ENCODE data around the gene CIPC. TPM values are rescaled to one million over a fixed set of nuclear protein-coding genes. Genes with fewer than 3 reads are reported as not detected.

Gene CIPC
- total and polyA plus RNA-seq, 9 donors, result 7.0 to 32.4 (median 21.4) TPM

DNA sequence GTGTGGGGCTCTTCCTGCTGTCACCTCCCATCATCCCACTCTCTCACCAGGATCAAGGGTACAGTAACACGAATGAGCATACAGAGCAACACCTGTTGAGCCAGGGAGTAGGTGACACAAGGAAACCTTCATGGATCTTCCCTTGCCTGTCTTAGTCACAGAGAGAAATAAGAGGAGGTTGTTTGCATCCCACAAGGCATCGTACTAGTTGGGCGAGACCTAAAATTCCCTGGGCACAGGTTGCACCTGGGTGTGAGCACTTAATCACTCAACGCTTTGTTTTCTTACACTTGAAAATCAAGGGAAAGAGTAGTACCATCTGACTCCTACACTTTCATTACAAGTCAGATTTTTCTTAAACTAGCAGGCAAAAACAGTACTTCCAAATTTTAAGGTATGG lies 16.6 kb downstream of the CIPC start:
- intact Hi-C loops (cut with DNase I), result no loop called here
- no peak for DNase-seq
- Histone ChIP-seq H3K4me1 (ENCODE audit: insufficient read depth) (peaks cover 3% of the 10 kb centered on the region), H3K27ac (no peak overlapping the region), H3K36me3 (no peaks in the 10 kb centered on the region), H3K4me3 (no peak overlapping the region), H3K9me3 (no peaks in the 10 kb centered on the region), H3K27me3 (no peaks in the 10 kb centered on the region)
- TF ChIP-seq, protein P1, sequence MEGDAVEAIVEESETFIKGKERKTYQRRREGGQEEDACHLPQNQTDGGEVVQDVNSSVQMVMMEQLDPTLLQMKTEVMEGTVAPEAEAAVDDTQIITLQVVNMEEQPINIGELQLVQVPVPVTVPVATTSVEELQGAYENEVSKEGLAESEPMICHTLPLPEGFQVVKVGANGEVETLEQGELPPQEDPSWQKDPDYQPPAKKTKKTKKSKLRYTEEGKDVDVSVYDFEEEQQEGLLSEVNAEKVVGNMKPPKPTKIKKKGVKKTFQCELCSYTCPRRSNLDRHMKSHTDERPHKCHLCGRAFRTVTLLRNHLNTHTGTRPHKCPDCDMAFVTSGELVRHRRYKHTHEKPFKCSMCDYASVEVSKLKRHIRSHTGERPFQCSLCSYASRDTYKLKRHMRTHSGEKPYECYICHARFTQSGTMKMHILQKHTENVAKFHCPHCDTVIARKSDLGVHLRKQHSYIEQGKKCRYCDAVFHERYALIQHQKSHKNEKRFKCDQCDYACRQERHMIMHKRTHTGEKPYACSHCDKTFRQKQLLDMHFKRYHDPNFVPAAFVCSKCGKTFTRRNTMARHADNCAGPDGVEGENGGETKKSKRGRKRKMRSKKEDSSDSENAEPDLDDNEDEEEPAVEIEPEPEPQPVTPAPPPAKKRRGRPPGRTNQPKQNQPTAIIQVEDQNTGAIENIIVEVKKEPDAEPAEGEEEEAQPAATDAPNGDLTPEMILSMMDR (IDR thresholded peaks at IDR 0.05), result no peak
- TF ChIP-seq EP300 (IDR thresholded peaks at IDR 0.05) (no peak), POLR2A (IDR thresholded peaks at IDR 0.05) (no peak)
- 94 to 98% (median 96%) methylated on average over 4 of the region's 4 CpGs for WGBS, 3 donors

- Histone ChIP-seq H3K9me3 (no peaks in the 10 kb centered on the region), H3K4me3 (no peak overlapping the region), H3K36me3 (no peaks in the 10 kb centered on the region), H3K4me1 (ENCODE audit: insufficient read depth) (peaks cover 3% of the 10 kb centered on the region), H3K27ac (no peak overlapping the region), H3K27me3 (no peaks in the 10 kb centered on the region)
- no peak for DNase-seq
- no peak for TF ChIP-seq POLR2A (IDR thresholded peaks at IDR 0.05)
- TF ChIP-seq, protein P1 (IDR thresholded peaks at IDR 0.05), result no peak
- TF ChIP-seq EP300 (IDR thresholded peaks at IDR 0.05), result no peak
- 91 to 95% (median 91%) methylated on average over 2 of the region's 2 CpGs for WGBS, 3 donors
- intact Hi-C loops (cut with DNase I), result no loop called here
Measured at GRCh38 chr14:77116172-77116817, 18.2 kb downstream of the CIPC start.

GRCh38 chr14:77119851-77120250 lies 21.8 kb downstream of the CIPC start:
- Histone ChIP-seq H3K4me3 (no peak overlapping the region), H3K9me3 (no peaks in the 10 kb centered on the region), H3K4me1 (ENCODE audit: insufficient read depth) (no peaks in the 10 kb centered on the region), H3K36me3 (no peaks in the 10 kb centered on the region), H3K27me3 (no peaks in the 10 kb centered on the region), H3K27ac (no peak overlapping the region)
- TF ChIP-seq, protein P1 (IDR thresholded peaks at IDR 0.05), result no peak
- TF ChIP-seq EP300 (IDR thresholded peaks at IDR 0.05) (no peak), POLR2A (IDR thresholded peaks at IDR 0.05) (no peak)
- intact Hi-C loops (cut with DNase I), result no loop called here
- no peak for DNase-seq
- 92 to 95% (median 94%) methylated on average over 7 of the region's 7 CpGs for WGBS, 3 donors

GRCh38 chr14:77120771-77121743 lies 23.0 kb downstream of the CIPC start:
- WGBS, 3 donors, result 44 to 50% (median 50%) methylated on average over 9 of the region's 9 CpGs
- Histone ChIP-seq H3K4me1 (ENCODE audit: insufficient read depth) (no peaks in the 10 kb centered on the region), H3K4me3 (no peak overlapping the region), H3K9me3 (no peaks in the 10 kb centered on the region), H3K27ac (peak overlapping the region in 1 of 2 donors; percentile 26), H3K36me3 (no peaks in the 10 kb centered on the region), H3K27me3 (no peaks in the 10 kb centered on the region)
- TF ChIP-seq EP300 (IDR thresholded peaks at IDR 0.05) (no peak), POLR2A (IDR thresholded peaks at IDR 0.05) (no peak)
- TF ChIP-seq, protein P1 (IDR thresholded peaks at IDR 0.05), result no peak
- DNase-seq, result peak in 3 of 5 donors; percentile 28 to 64 (median 48)
- intact Hi-C loops (cut with DNase I), result no loop called here
